Measurements from ENCODE around the gene CUL1. TPM values are rescaled to one million over a fixed set of nuclear protein-coding genes. Genes with fewer than 3 reads are reported as not detected.

The CUL1 gene
- total RNA-seq, 4 donors from 2014 or later: 38.9 to 61.2 (median 49.4) TPM

GRCh38 chr7:148813890-148814289, 115.2 kb downstream of the CUL1 start:
- Histone ChIP-seq H3K36me3 (no peaks in the 10 kb centered on the region), H3K27ac (no peak overlapping the region), H3K27me3 (no peaks in the 10 kb centered on the region), H3K9me3 (no peaks in the 10 kb centered on the region), H3K4me3 (no peak overlapping the region), H3K4me1 (no peaks in the 10 kb centered on the region)
- TF ChIP-seq POLR2A (IDR thresholded peaks at IDR 0.05) (no peak), CTCF (IDR thresholded peaks at IDR 0.05) (no peak)
- intact Hi-C loops (cut with DNase I; ENCODE audit: low total_unique reads): no loop called here
- DNase-seq: no peak

GRCh38 chr7:148814922-148815559, 116.3 kb downstream of the CUL1 start:
- no peaks in the 10 kb centered on the region for H3K9me3 ChIP-seq
- DNase-seq: no peak
- no peaks in the 10 kb centered on the region for H3K27me3 ChIP-seq
- H3K27ac ChIP-seq: no peak overlapping the region
- intact Hi-C loops (cut with DNase I; ENCODE audit: low total_unique reads): no loop called here
- no peak overlapping the region for H3K4me3 ChIP-seq
- TF ChIP-seq POLR2A (IDR thresholded peaks at IDR 0.05) (no peak), CTCF (IDR thresholded peaks at IDR 0.05) (no peak)
- no peaks in the 10 kb centered on the region for H3K36me3 ChIP-seq
- no peaks in the 10 kb centered on the region for H3K4me1 ChIP-seq

- DNase-seq: no peak
- no peak for TF ChIP-seq CTCF (IDR thresholded peaks at IDR 0.05)
- no peak for TF ChIP-seq POLR2A (IDR thresholded peaks at IDR 0.05)
- H3K4me3 ChIP-seq: no peak overlapping the region
- no peaks in the 10 kb centered on the region for H3K36me3 ChIP-seq
- H3K27ac ChIP-seq: no peak overlapping the region
- no peaks in the 10 kb centered on the region for H3K27me3 ChIP-seq
- no peaks in the 10 kb centered on the region for H3K9me3 ChIP-seq
- intact Hi-C loops (cut with DNase I; ENCODE audit: low total_unique reads): no loop called here
- H3K4me1 ChIP-seq: no peaks in the 10 kb centered on the region
These were observed 116.9 kb downstream of the CUL1 start for GRCh38 chr7:148815612-148816011.

- Histone ChIP-seq H3K36me3 (no peaks in the 10 kb centered on the region), H3K4me1 (no peaks in the 10 kb centered on the region), H3K9me3 (no peaks in the 10 kb centered on the region), H3K27me3 (no peaks in the 10 kb centered on the region), H3K4me3 (no peak overlapping the region), H3K27ac (no peak overlapping the region)
- TF ChIP-seq POLR2A (IDR thresholded peaks at IDR 0.05) (no peak), CTCF (IDR thresholded peaks at IDR 0.05) (no peak)
- DNase-seq: no peak
- intact Hi-C loops (cut with DNase I; ENCODE audit: low total_unique reads): no loop called here
These were observed 121.1 kb downstream of the CUL1 start for GRCh38 chr7:148819697-148820360.

- TF ChIP-seq CTCF (IDR thresholded peaks at IDR 0.05) (no peak), POLR2A (IDR thresholded peaks at IDR 0.05) (no peak)
- Histone ChIP-seq H3K27ac (no peak overlapping the region), H3K9me3 (no peaks in the 10 kb centered on the region), H3K4me1 (no peaks in the 10 kb centered on the region), H3K27me3 (no peaks in the 10 kb centered on the region), H3K4me3 (no peak overlapping the region), H3K36me3 (no peaks in the 10 kb centered on the region)
- intact Hi-C loops (cut with DNase I; ENCODE audit: low total_unique reads): no loop called here
- no peak for DNase-seq
These were observed 122.7 kb downstream of the CUL1 start for GRCh38 chr7:148821422-148821821.

All from uterus (tissue), 4 donors.